Measurements from ENCODE around the gene AEBP1.

AEBP1 gene

DNA sequence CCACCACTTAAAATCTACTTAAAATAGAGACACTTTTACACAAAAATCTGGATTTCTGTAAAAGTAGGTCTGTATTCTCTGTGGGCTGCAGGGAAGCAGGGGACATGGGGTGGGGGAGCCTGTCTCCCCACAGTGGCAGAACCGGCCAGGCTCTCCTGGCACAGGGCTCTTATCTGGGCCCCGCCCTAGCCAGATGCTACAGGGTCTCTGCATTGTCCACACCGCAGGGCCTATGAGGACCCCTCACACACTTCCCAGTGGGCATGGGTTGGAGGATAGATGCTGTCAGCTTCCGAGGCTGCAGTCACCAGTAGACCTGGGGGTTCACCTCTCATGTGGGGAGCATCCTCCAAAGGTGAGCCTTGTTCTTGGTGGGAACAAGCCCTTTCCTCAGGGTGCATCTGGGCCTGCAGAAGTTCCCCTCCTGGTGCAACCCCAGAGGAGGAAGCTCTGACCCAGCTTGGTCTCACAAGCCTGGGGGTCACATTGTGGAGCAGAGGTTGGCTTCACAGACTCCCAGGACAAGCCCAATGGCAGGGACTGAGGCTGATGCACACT is 52.4 kb downstream of the AEBP1 start:
- DNase-seq (ENCODE audit: low read depth), result no peak

- DNase-seq (ENCODE audit: low read depth), result no peak
Observed at GRCh38 chr7:44157116-44158080, 53.3 kb downstream of the AEBP1 start.

GRCh38 chr7:44158096-44158872 is 54.1 kb downstream of the AEBP1 start:
- no peak for DNase-seq (ENCODE audit: low read depth)

DNA sequence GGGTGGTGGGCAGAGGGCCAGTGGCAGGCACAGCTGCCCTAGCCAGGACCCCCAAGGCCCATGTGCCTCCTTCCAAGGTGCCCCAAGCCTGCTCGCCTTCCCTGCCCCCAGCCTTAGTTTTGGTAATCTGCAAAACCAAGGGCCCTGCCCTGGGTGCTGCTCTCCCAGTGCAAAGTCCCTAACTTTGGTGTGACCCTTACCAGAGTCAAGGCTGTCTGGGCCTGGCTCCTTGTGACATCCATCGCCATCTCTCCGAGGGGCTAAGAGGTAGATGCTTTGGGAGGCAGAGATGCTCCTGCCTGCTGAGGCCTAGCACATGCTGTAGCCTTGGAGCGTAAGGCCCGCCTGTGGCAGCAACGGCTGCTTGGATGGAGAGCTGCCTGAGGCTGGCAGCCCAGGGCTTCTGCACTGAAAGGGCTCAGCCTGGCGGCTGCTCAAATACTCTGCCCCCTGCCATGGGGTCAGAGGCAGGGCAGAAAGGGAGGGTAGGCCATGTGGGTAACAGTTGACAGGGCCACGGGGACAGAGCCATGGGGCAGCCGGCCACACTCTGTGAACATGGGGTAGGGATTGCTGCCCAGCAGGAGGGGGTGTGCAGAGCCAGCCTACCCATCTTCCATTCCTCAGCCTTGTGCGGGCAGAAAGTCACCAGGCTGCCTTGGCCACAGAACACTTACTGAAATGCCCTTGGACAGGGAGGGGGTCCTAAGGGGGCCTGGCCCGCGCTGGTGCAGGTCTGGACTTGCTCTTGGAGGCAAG is 54.9 kb downstream of the AEBP1 start:
- no peak for DNase-seq (ENCODE audit: low read depth)

- no peak for DNase-seq (ENCODE audit: low read depth)
Observed at GRCh38 chr7:44159824-44160630, 55.9 kb downstream of the AEBP1 start.

- DNase-seq (ENCODE audit: low read depth), result no peak
Observed at GRCh38 chr7:44161371-44161770, 57.2 kb downstream of the AEBP1 start.

GRCh38 chr7:44162179-44162578 is 58.0 kb downstream of the AEBP1 start:
- DNase-seq (ENCODE audit: low read depth), result no peak

DNA sequence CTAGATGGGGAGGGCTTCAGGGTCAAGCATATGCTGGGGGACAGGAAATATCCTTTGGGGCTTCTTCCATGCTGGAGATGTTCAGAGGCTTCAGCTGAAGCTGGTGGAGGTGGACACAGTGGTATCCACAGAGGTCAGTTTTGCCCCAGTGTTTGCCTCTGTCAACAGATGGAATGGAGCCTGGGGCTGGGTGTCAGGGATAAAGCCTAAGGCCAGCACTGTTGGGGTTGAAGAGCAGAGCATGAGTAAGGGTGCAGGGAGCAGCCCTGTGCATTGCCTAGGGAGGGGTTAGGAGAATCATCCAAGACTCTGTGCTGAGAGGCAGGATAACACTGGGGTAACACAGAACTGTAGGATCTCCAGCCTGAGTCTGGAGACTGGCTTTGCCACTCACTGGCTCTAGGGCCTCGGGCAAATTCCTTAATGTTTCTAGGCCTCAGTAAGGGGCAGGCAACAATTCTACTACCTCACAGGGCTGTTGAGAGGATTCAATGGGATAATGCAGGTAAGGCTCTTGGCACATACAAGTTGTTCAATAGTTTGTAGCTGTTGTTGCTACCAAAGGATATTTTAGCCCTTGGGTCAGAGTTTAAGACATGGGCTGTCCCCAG is 58.7 kb downstream of the AEBP1 start:
- no peak for DNase-seq (ENCODE audit: low read depth)

GRCh38 chr7:44163591-44163990 is 59.4 kb downstream of the AEBP1 start:
- DNase-seq (ENCODE audit: low read depth), result peak; percentile 82

Data from HS-5 (cell line).